Loucy (cell line): ENCODE data around the gene STK40.

Experiments
- CTCF ChIP-seq: fragments of 200-600 bp; sonication (generic); conservative IDR thresholded peaks from 2 replicates; pipeline ENCODE4 v1.5.1; 2014; ENCODE audit warnings: mild to moderate bottlenecking, antibody characterized with exemption, low read length
- EZH2phosphoT487 ChIP-seq: fragments of 200-600 bp; IDR thresholded peaks from 2 replicates; pipeline ENCODE4 v1.6.1; 2018; ENCODE audit warnings: antibody characterized with exemption, mild to moderate bottlenecking, moderate library complexity, borderline replicate concordance

GRCh38 chr1:36411674-36412648 is 26.2 kb upstream of the STK40 start:
- peak; percentile 48 for TF ChIP-seq CTCF
- TF ChIP-seq EZH2phosphoT487 = no peak
